AG09309 (cell line): ENCODE results near the gene GPBAR1.

Source experiments
- DNase-seq: peaks from one replicate; pipeline ENCODE4 v3.0.0-alpha.2; 2010; ENCODE audit warnings: low read depth
- H3K4me3 ChIP-seq: 2 replicates; pipeline ENCODE4 v1.5.1; 2011; ENCODE audit warnings: mild to moderate bottlenecking, low read depth, low read length, moderate library complexity; ENCODE audit not compliant: control insufficient read depth
- CTCF ChIP-seq: IDR thresholded peaks from 2 replicates; pipeline ENCODE4 v1.5.1; 2011; ENCODE audit warnings: mild to moderate bottlenecking, low read depth, low read length, inconsistent platforms; ENCODE audit not compliant: insufficient read depth, control insufficient read depth; ENCODE audit errors: missing control alignments

The GPBAR1 gene

DNA sequence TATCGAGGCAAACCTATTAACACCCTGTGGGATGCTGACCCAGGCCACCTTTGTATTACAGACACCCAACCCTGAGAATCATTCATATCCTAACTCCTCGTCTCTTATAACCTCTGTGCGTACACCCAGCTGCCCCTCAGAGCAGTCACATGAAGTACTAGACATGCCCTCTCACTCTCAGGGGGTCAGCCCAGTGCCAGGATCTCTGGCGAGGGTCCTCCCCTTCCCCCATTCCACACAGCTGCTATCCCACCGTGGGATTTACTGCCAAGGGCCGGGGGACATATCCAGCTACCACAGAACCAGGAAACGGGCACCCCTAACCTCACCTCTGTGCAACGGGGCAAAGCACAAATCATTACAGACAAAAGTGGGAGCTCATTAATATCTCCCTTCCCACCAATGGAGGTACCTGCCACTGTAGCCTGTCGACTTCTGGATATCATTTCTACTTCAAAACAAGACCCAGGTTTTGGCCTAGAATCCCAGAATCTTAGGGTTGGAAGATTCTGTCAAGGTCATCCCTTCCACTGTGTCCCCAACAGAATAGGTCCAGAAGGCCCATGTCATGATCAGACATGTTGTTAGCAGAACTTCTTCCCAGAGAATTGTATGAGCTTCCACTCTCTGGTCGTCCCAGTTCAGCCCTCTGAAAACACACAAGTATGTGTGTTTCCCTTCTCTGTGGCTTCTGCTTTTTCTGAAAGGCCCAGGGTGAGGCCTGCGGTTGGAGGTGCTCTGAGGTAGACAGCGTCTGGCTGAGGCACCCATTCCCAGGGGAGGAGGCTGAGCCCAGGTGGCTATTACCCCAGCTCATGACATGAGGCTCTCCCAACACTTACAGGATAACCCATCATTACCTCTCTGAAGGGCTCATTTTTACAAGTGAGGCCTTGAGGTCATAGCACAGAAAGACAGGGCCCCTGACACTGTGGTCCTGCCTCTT lies 29.8 kb downstream of the GPBAR1 start:
- TF ChIP-seq CTCF, result no peak
- H3K4me3 ChIP-seq, result peak overlapping the region; percentile 67
- no peak for DNase-seq

DNA sequence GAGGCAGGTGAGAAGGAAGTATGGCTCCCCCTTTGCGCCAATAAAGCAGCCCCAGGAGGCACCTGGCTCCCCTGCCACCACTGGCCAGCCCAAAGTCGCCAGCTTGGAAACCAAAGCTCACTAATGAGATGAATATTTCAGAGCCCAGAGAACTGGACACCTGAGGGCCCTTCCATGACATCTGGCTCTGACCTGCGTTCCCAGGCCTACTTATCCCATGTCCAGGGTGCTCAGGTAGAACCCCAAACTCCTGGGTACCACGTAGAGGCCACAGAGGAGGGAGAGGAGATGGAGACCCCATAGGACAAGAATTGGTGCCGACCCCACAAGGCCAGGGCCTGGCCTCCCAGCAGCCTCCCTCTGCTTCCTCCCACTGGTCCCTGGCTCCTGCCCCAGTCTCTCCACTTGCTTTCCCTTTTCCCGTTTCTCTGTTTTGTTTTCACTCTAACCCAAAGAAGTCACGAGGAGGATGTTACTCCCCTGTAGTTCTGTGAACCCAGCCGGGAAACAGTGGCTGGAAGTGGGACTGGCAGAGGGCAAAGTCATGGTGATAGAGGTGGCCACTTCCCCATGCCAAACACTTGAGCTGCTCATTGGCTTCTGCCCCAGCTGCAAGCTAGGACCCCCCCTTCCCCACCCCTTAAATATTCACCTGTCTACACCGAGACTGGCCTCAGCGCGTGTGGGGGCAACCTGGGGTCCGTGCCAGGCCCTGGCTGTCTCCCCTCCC lies 30.7 kb downstream of the GPBAR1 start:
- no peak for TF ChIP-seq CTCF
- no peak for DNase-seq
- peak overlapping the region; percentile 67 for H3K4me3 ChIP-seq

GRCh38 chr2:218292048-218293014 lies 31.5 kb downstream of the GPBAR1 start, which contains the start of gene TMBIM1:
Gene TMBIM1, minus strand, starts transcription at chr2:218292503. Its CDS starts 10,362 bp downstream, at chr2:218282141.
- no peak for DNase-seq
- H3K4me3 ChIP-seq, result peak within 1 kb of the TSS; percentile 67
- peak; percentile 53 for TF ChIP-seq CTCF

DNA sequence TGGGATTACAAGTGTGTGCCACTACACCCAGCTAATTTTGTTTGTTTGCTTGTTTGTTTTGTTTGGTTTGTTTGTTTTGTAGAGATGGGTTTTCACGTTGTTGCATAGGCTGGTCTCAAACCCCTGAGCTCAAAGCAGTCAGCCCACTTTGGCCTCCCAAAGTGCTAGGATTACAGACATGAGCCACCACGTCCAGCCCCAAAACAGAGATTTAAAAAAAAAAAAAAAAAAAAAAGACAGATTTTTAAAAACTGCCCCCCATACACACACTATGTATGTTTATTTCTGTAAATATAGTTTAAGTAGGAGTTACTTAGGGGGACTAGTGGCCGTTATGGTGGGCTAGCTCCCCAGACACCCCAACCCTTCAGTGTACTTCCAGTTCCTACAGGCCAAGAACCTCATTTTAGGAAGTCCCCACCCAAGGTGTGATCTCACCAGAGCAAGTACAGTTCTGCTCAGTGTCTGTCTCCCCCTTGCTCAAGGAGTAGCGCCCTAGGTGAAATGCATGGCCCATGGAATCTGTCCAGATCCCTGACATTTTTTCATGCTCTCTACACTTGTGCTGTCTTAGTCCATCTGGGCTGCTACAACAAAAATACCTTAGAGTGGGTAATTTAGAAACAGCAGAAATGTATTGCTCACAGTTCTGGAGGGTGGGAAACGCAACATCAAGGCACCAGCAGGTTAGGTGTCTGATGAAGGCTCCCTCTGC lies 33.1 kb downstream of the GPBAR1 start:
- no peak for DNase-seq
- no peak for TF ChIP-seq CTCF
- H3K4me3 ChIP-seq, result no peak overlapping the region

DNA sequence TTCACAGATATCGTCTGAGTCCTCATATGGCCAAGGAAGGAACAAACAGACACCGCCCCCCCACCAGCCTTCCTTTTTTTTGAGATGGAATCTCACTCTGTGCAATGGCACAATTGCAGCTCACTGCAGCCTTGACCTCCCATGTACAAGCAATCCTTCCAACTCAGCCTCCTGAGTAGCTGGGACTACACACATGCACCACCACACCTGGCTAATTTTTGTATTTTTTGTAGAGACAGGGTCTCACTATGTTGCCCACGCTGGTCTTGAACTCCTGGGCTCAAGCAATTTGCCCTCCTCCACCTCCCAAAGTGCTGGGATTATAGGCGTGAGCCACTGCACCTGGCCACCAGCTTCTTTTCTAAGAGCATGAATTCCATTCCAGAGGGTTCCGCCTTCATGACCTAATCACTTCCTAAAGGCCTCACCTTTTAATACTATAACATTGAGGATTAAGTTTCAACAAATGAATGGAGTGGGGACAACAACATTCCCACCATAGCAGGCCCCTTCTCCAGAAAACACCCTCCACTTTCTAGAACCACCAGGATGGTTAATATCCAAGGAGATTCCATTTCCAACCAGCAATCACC lies 33.7 kb downstream of the GPBAR1 start:
- TF ChIP-seq CTCF, result no peak
- H3K4me3 ChIP-seq, result no peak overlapping the region
- DNase-seq, result no peak
